Upper lobe of left lung (tissue), 4 donors: Measurements from ENCODE around the gene ZNF518B.

Experiments
- CTCF ChIP-seq, 6 experiments: fragments of 450-650 bp in 4 of 6; fragments of 200-600 bp in 2 of 6; sonication (generic) in 2 of 6; IDR thresholded peaks; one replicate each; pipeline ENCODE4 v1.5.1; 2016 to 2019; ENCODE audit warnings: antibody characterized with exemption in 6 of 6
- POLR2AphosphoS5 ChIP-seq, 2 donors: sonication (generic); formaldehyde crosslinking; IDR thresholded peaks; one replicate each; pipeline ENCODE4 v1.5.1; 2017; ENCODE audit warnings: antibody characterized with exemption in 2 of 2

GRCh38 chr4:10413177-10413576 is 44.0 kb downstream of the ZNF518B start:
- no peak for TF ChIP-seq CTCF (IDR thresholded peaks at IDR 0.05)
- no peak for TF ChIP-seq POLR2AphosphoS5 (IDR thresholded peaks at IDR 0.05)
